ENCODE results near the gene GNGT2.

GNGT2 gene

GRCh38 chr17:49241040-49241439, 30.7 kb upstream of the GNGT2 start:
- DNase-seq = no peak
- Histone ChIP-seq H3K4me2 (ENCODE audit: low read depth, low read length) (no peak overlapping the region), H3K9me2 (replicated peaks; ENCODE audit: insufficient read depth, low read length) (no peaks in the 10 kb centered on the region), H3F3A (ENCODE audit: insufficient read depth, low read length) (no peaks in the 10 kb centered on the region), H3K4me1 (ENCODE audit: low read length) (no peaks in the 10 kb centered on the region), H3K79me2 (ENCODE audit: low read length) (no peaks in the 10 kb centered on the region), H3K27ac (ENCODE audit: low read length) (no peak overlapping the region), H3K9ac (ENCODE audit: low read length) (no peak overlapping the region), H2AFZ (ENCODE audit: low read length) (no peak overlapping the region), H3K27me3 (replicated peaks; ENCODE audit: insufficient read depth, low read length) (peaks cover 9% of the 10 kb centered on the region), H3K4me3 (ENCODE audit: low read length) (no peak overlapping the region), H4K20me1 (ENCODE audit: insufficient read depth, low read length) (no peaks in the 10 kb centered on the region), H3K36me3 (replicated peaks; ENCODE audit: insufficient read depth, low read length) (no peaks in the 10 kb centered on the region), H3K9me3 (replicated peaks; ENCODE audit: insufficient read depth, low read length) (no peaks in the 10 kb centered on the region)
- TF ChIP-seq EZH2 (optimal IDR thresholded peaks at IDR 0.05; ENCODE audit: low read depth, low read length) = no peak
- TF ChIP-seq EZH2phosphoT487 (IDR thresholded peaks at IDR 0.05; ENCODE audit: low read length) = no peak
- TF ChIP-seq CTCF (IDR thresholded peaks at IDR 0.05; ENCODE audit: low read length) = no peak

GRCh38 chr17:49240619-49241018, 30.2 kb upstream of the GNGT2 start:
- Histone ChIP-seq H3K9ac (ENCODE audit: low read length) (no peak overlapping the region), H3K4me2 (ENCODE audit: low read depth, low read length) (no peak overlapping the region), H4K20me1 (ENCODE audit: insufficient read depth, low read length) (no peaks in the 10 kb centered on the region), H2AFZ (ENCODE audit: low read length) (no peak overlapping the region), H3K4me1 (ENCODE audit: low read length) (no peaks in the 10 kb centered on the region), H3K36me3 (replicated peaks; ENCODE audit: insufficient read depth, low read length) (no peaks in the 10 kb centered on the region), H3K27ac (ENCODE audit: low read length) (no peak overlapping the region), H3K79me2 (ENCODE audit: low read length) (no peaks in the 10 kb centered on the region), H3K27me3 (replicated peaks; ENCODE audit: insufficient read depth, low read length) (peaks cover 12% of the 10 kb centered on the region), H3F3A (ENCODE audit: insufficient read depth, low read length) (no peaks in the 10 kb centered on the region), H3K9me2 (replicated peaks; ENCODE audit: insufficient read depth, low read length) (no peaks in the 10 kb centered on the region), H3K4me3 (ENCODE audit: low read length) (no peak overlapping the region), H3K9me3 (replicated peaks; ENCODE audit: insufficient read depth, low read length) (no peaks in the 10 kb centered on the region)
- no peak for DNase-seq
- no peak for TF ChIP-seq CTCF (IDR thresholded peaks at IDR 0.05; ENCODE audit: low read length)
- no peak for TF ChIP-seq EZH2phosphoT487 (IDR thresholded peaks at IDR 0.05; ENCODE audit: low read length)
- TF ChIP-seq EZH2 (optimal IDR thresholded peaks at IDR 0.05; ENCODE audit: low read depth, low read length) = no peak

- DNase-seq = no peak
- no peak overlapping the region for H2AFZ ChIP-seq (ENCODE audit: low read length)
- H3K9me2 ChIP-seq (replicated peaks; ENCODE audit: insufficient read depth, low read length) = no peaks in the 10 kb centered on the region
- H3K4me2 ChIP-seq (ENCODE audit: low read depth, low read length) = no peak overlapping the region
- no peak overlapping the region for H3K27ac ChIP-seq (ENCODE audit: low read length)
- H3K4me1 ChIP-seq (ENCODE audit: low read length) = no peaks in the 10 kb centered on the region
- no peaks in the 10 kb centered on the region for H4K20me1 ChIP-seq (ENCODE audit: insufficient read depth, low read length)
- peaks cover 16% of the 10 kb centered on the region for H3K27me3 ChIP-seq (replicated peaks; ENCODE audit: insufficient read depth, low read length)
- no peak overlapping the region for H3K9ac ChIP-seq (ENCODE audit: low read length)
- no peaks in the 10 kb centered on the region for H3K79me2 ChIP-seq (ENCODE audit: low read length)
- no peaks in the 10 kb centered on the region for H3F3A ChIP-seq (ENCODE audit: insufficient read depth, low read length)
- H3K9me3 ChIP-seq (replicated peaks; ENCODE audit: insufficient read depth, low read length) = no peaks in the 10 kb centered on the region
- TF ChIP-seq CTCF (IDR thresholded peaks at IDR 0.05; ENCODE audit: low read length) (no peak), EZH2phosphoT487 (IDR thresholded peaks at IDR 0.05; ENCODE audit: low read length) (no peak), EZH2 (optimal IDR thresholded peaks at IDR 0.05; ENCODE audit: low read depth, low read length) (no peak)
- no peaks in the 10 kb centered on the region for H3K36me3 ChIP-seq (replicated peaks; ENCODE audit: insufficient read depth, low read length)
- H3K4me3 ChIP-seq (ENCODE audit: low read length) = no peak overlapping the region
These were observed 29.6 kb upstream of the GNGT2 start for GRCh38 chr17:49239963-49240362.
